ENCODE results near the gene VAMP4. TPM values are rescaled to one million over a fixed set of nuclear protein-coding genes. Genes with fewer than 3 reads are reported as not detected.

The VAMP4 gene
- total and polyA plus RNA-seq, 2 experiments from 2014 or later, result 7.3 to 7.4 TPM

DNA sequence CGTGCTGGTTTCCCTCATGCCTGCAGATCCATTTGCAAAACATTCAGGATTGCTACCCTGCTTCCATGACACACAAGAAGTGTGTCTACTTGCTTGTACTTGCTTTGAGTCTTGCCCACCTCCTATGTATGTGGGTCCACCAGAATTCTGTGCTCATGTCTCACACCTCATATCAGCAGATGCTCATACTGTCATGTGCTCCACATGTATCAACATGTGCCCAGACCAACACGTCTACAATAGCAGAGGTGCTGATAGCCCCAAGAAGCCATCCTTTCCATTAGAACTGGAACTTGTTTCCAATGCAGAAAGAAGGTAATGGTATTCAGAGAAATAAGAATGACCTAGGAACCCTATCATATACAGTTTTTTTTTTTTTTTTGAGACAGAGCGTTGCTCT is 61.5 kb downstream of the VAMP4 start (continued):
- TF ChIP-seq ZNF462 (CRISPR knock-in tag; IDR thresholded peaks at IDR 0.05) (no peak), POLR2AphosphoS5 (IDR thresholded peaks at IDR 0.05; ENCODE audit: low read depth) (no peak), CREB1 (CRISPR knock-in tag; IDR thresholded peaks at IDR 0.05; ENCODE audit: low read depth) (no peak), JUNB (IDR thresholded peaks at IDR 0.05; ENCODE audit: unreplicated experiment) (no peak)

- no peak overlapping the region for H3K4me3 Mint-ChIP-seq
- H3F3A ChIP-seq (replicated peaks; ENCODE audit: low read depth), result no peaks in the 10 kb centered on the region
- TF ChIP-seq, protein P1, sequence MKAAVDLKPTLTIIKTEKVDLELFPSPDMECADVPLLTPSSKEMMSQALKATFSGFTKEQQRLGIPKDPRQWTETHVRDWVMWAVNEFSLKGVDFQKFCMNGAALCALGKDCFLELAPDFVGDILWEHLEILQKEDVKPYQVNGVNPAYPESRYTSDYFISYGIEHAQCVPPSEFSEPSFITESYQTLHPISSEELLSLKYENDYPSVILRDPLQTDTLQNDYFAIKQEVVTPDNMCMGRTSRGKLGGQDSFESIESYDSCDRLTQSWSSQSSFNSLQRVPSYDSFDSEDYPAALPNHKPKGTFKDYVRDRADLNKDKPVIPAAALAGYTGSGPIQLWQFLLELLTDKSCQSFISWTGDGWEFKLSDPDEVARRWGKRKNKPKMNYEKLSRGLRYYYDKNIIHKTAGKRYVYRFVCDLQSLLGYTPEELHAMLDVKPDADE (IDR thresholded peaks at IDR 0.05), result no peak
- no peak for TF ChIP-seq EZH2 (IDR thresholded peaks at IDR 0.05; ENCODE audit: low read depth, unreplicated experiment)
- no peak for TF ChIP-seq POLR2AphosphoS5 (IDR thresholded peaks at IDR 0.05; ENCODE audit: low read depth)
- TF ChIP-seq EZH2phosphoT487 (IDR thresholded peaks at IDR 0.05; ENCODE audit: unreplicated experiment), result no peak
- TF ChIP-seq ZNF462 (CRISPR knock-in tag; IDR thresholded peaks at IDR 0.05), result no peak
Measured at GRCh38 chr1:171676823-171677222, 65.0 kb downstream of the VAMP4 start.

More at GRCh38 chr1:171676823-171677222, 65.0 kb downstream of the VAMP4 start:
- no peak overlapping the region for H3K4me2 ChIP-seq
- H3K36me3 ChIP-seq (ENCODE audit: insufficient read depth), result no peaks in the 10 kb centered on the region
- H3K27me3 ChIP-seq (ENCODE audit: insufficient read depth), result no peaks in the 10 kb centered on the region
- no peak overlapping the region for H2AFZ ChIP-seq
- no peaks in the 10 kb centered on the region for H3K9me2 ChIP-seq (ENCODE audit: insufficient read depth)
- H3K9me3 Mint-ChIP-seq, result no peaks in the 10 kb centered on the region
- no peaks in the 10 kb centered on the region for H3K79me2 ChIP-seq (replicated peaks; ENCODE audit: insufficient read depth)
- no peaks in the 10 kb centered on the region for H3K4me1 ChIP-seq (ENCODE audit: insufficient read depth)
- DNase-seq (ENCODE audit: low spot score) (no peak), ATAC-seq (no peak)
- H4K20me1 ChIP-seq (replicated peaks; ENCODE audit: insufficient read depth), result no peaks in the 10 kb centered on the region
- no peak overlapping the region for H3K4me3 ChIP-seq
- no peak overlapping the region for H3K27ac ChIP-seq (ENCODE audit: low read depth)
- H3K27ac Mint-ChIP-seq, result no peak overlapping the region
- no peaks in the 10 kb centered on the region for H3K36me3 Mint-ChIP-seq (ENCODE audit: low read depth)
- H3K27me3 Mint-ChIP-seq (ENCODE audit: insufficient read depth, low read depth, poor library complexity), result peaks cover 2% of the 10 kb centered on the region
- no peaks in the 10 kb centered on the region for H3K4me1 Mint-ChIP-seq

All from GM23338 (cell line).